GM23338 (cell line): Measurements from ENCODE around the gene THBS1. TPM values are rescaled to one million over a fixed set of nuclear protein-coding genes. Genes with fewer than 3 reads are reported as not detected.

Experiments used
- ATAC-seq: fragments of 200-7000 bp; cut with Tn5 transposase; 3 replicates; pipeline ENCODE4 v1.9.1; 2020
- DNase-seq: peaks from one replicate; pipeline ENCODE4 v3.0.0-alpha.2; 2015; ENCODE audit warnings: low spot score
- H2AFZ ChIP-seq: fragments of 200-600 bp; sonication (generic); 2 replicates; pipeline ENCODE4 v1.8.0; 2016; ENCODE audit warnings: antibody characterized with exemption, mild to moderate bottlenecking, moderate library complexity
- H3F3A ChIP-seq: fragments of 200-600 bp; sonication (generic); replicated peaks from 2 replicates; pipeline ENCODE4 v1.8.0; 2017; ENCODE audit warnings: antibody characterized with exemption, mixed run types, low read depth
- H3K27ac ChIP-seq: fragments of 200-600 bp; sonication (generic); 2 replicates; pipeline ENCODE4 v1.6.1; 2016; ENCODE audit warnings: low read depth
- H3K27me3 ChIP-seq: fragments of 200-600 bp; sonication (generic); 2 replicates; pipeline ENCODE4 v1.8.0; 2016; ENCODE audit warnings: mild to moderate bottlenecking, mixed run types, moderate library complexity; ENCODE audit not compliant: insufficient read depth
- H3K36me3 ChIP-seq: fragments of 200-600 bp; sonication (generic); 2 replicates; pipeline ENCODE4 v1.8.0; 2016; ENCODE audit warnings: mild to moderate bottlenecking; ENCODE audit not compliant: insufficient read depth
- H3K4me1 ChIP-seq: fragments of 200-600 bp; sonication (generic); 2 replicates; pipeline ENCODE4 v1.8.0; 2016; ENCODE audit warnings: mild to moderate bottlenecking, moderate library complexity; ENCODE audit not compliant: insufficient read depth
- H3K4me2 ChIP-seq: fragments of 200-600 bp; sonication (generic); 2 replicates; pipeline ENCODE4 v1.7.1; 2017; ENCODE audit warnings: mixed run types
- H3K4me3 ChIP-seq: fragments of 200-600 bp; sonication (generic); 2 replicates; pipeline ENCODE4 v1.6.1; 2016; ENCODE audit warnings: mixed run types
- H3K79me2 ChIP-seq: fragments of 200-600 bp; sonication (generic); replicated peaks from 2 replicates; pipeline ENCODE4 v1.8.0; 2017; ENCODE audit warnings: mild to moderate bottlenecking; ENCODE audit not compliant: insufficient read depth
- H3K9me2 ChIP-seq: fragments of 200-600 bp; sonication (generic); 2 replicates; pipeline ENCODE4 v1.8.0; 2017; ENCODE audit not compliant: insufficient read depth
- H4K20me1 ChIP-seq: fragments of 200-600 bp; sonication (generic); replicated peaks from 2 replicates; pipeline ENCODE4 v1.8.0; 2017; ENCODE audit warnings: mild to moderate bottlenecking; ENCODE audit not compliant: insufficient read depth
- H3K27ac Mint-ChIP-seq: 2 replicates; pipeline ENCODE4 v1.8.0; 2020; ENCODE audit warnings: inconsistent platforms, mild to moderate bottlenecking, moderate library complexity, mixed read lengths
- H3K27me3 Mint-ChIP-seq: 3 replicates; pipeline ENCODE4 v1.8.0; 2022; ENCODE audit warnings: low read depth, mild to moderate bottlenecking, moderate library complexity, mixed read lengths, inconsistent platforms; ENCODE audit not compliant: insufficient read depth, poor library complexity
- H3K36me3 Mint-ChIP-seq: 3 replicates; pipeline ENCODE4 v1.8.0; 2021; ENCODE audit warnings: low read depth, mild to moderate bottlenecking, inconsistent platforms, moderate library complexity, mixed read lengths
- H3K4me1 Mint-ChIP-seq: 3 replicates; pipeline ENCODE4 v1.8.0; 2020; ENCODE audit warnings: mild to moderate bottlenecking, inconsistent platforms, mixed read lengths
- H3K4me3 Mint-ChIP-seq: 3 replicates; pipeline ENCODE4 v1.8.0; 2021; ENCODE audit warnings: moderate library complexity, mild to moderate bottlenecking, inconsistent platforms, mixed read lengths
- H3K9me3 Mint-ChIP-seq: 3 replicates; pipeline ENCODE4 v1.8.0; 2020; ENCODE audit warnings: moderate library complexity, mild to moderate bottlenecking, inconsistent platforms, mixed read lengths
- CREB1 ChIP-seq: fragments of 250-450 bp; sonication (Bioruptor Pico); IDR thresholded peaks from 2 replicates; pipeline ENCODE4 v1.5.0; 2020; ENCODE audit warnings: low read depth, mild to moderate bottlenecking, moderate library complexity
- ETS1 ChIP-seq: IDR thresholded peaks from 2 replicates; pipeline ENCODE4 v1.6.1; 2016; ENCODE audit warnings: antibody characterized with exemption
- EZH2 ChIP-seq: fragments of 200-600 bp; sonication (generic); IDR thresholded peaks from one replicate; pipeline ENCODE4 v1.8.0; 2017; ENCODE audit warnings: antibody characterized with exemption, mild to moderate bottlenecking, low read depth; ENCODE audit not compliant: unreplicated experiment
- EZH2phosphoT487 ChIP-seq: fragments of 200-600 bp; sonication (generic); IDR thresholded peaks from one replicate; pipeline ENCODE4 v1.8.1; 2018; ENCODE audit warnings: antibody characterized with exemption; ENCODE audit not compliant: unreplicated experiment
- NANOG ChIP-seq: IDR thresholded peaks from 2 replicates; pipeline ENCODE4 v1.6.1; 2016; ENCODE audit warnings: antibody characterized with exemption, borderline replicate concordance
- POLR2AphosphoS5 ChIP-seq: IDR thresholded peaks from 2 replicates; pipeline ENCODE4 v1.6.1; 2016; ENCODE audit warnings: antibody characterized with exemption, low read depth
- REST ChIP-seq: IDR thresholded peaks from one replicate; pipeline ENCODE4 v1.6.1; 2018; ENCODE audit warnings: antibody characterized with exemption; ENCODE audit not compliant: unreplicated experiment
- STAT1 ChIP-seq: IDR thresholded peaks from one replicate; pipeline ENCODE4 v1.6.1; 2016; ENCODE audit warnings: antibody characterized with exemption; ENCODE audit not compliant: unreplicated experiment
- ZNF331 ChIP-seq: fragments of 250-450 bp; sonication (Bioruptor Pico); IDR thresholded peaks from 2 replicates; pipeline ENCODE4 v1.5.0; 2020; ENCODE audit warnings: low read depth, mild to moderate bottlenecking, moderate library complexity
- polyA plus RNA-seq: library from polyadenylated mRNA; unstranded; fragments of >200 nt; fragmentation: Nextera tagmentation; extraction: Ambion mirVana; gene quantifications from 2 replicates; pipeline ENCODE4 v1.2.1, GENCODE V29; 2016
- total RNA-seq: library from RNA; depleted of rRNA; stranded (reverse); fragments of >200 nt; shearing (Covaris generic); gene quantifications from 2 replicates; pipeline ENCODE4 v1.2.3, GENCODE V29; 2014
- TF ChIP-seq, protein P1 (sequence below): fragments of 250-450 bp; sonication (Bioruptor Pico); IDR thresholded peaks from 2 replicates; pipeline ENCODE4 v1.5.0; 2020; ENCODE audit warnings: mild to moderate bottlenecking, moderate library complexity
- TF ChIP-seq, protein P2 (sequence below), 2 experiments: fragments of 200-600 bp in 1 of 2; sonication (generic) in 1 of 2; conservative IDR thresholded peaks; 2 replicates each; pipeline versions ENCODE4 v1.5.1 to v1.6.1; 2016 to 2017; ENCODE audit warnings: antibody characterized with exemption in 2 of 2, low read depth in 2 of 2, mild to moderate bottlenecking in 2 of 2, moderate library complexity in 1 of 2

THBS1 gene
- total and polyA plus RNA-seq, 2 experiments from 2014 or later, result 21.7 to 81.9 TPM

- no peaks in the 10 kb centered on the region for H3K36me3 Mint-ChIP-seq
- no peak overlapping the region for H3K27ac Mint-ChIP-seq
- Histone ChIP-seq H3K36me3 (no peaks in the 10 kb centered on the region), H3K27me3 (no peaks in the 10 kb centered on the region), H3K4me1 (no peaks in the 10 kb centered on the region), H3K27ac (no peak overlapping the region), H3K4me2 (no peak overlapping the region), H3K9me2 (0 out of 2 replicates have a peak, but pooled peaks cover 5% of the 10 kb centered on the region), H4K20me1 (no peaks in the 10 kb centered on the region), H3F3A (no peaks in the 10 kb centered on the region), H3K4me3 (no peak overlapping the region), H3K79me2 (no peaks in the 10 kb centered on the region), H2AFZ (no peak overlapping the region)
- no peak overlapping the region for H3K4me3 Mint-ChIP-seq
- no peaks in the 10 kb centered on the region for H3K9me3 Mint-ChIP-seq
- TF ChIP-seq, protein P1, sequence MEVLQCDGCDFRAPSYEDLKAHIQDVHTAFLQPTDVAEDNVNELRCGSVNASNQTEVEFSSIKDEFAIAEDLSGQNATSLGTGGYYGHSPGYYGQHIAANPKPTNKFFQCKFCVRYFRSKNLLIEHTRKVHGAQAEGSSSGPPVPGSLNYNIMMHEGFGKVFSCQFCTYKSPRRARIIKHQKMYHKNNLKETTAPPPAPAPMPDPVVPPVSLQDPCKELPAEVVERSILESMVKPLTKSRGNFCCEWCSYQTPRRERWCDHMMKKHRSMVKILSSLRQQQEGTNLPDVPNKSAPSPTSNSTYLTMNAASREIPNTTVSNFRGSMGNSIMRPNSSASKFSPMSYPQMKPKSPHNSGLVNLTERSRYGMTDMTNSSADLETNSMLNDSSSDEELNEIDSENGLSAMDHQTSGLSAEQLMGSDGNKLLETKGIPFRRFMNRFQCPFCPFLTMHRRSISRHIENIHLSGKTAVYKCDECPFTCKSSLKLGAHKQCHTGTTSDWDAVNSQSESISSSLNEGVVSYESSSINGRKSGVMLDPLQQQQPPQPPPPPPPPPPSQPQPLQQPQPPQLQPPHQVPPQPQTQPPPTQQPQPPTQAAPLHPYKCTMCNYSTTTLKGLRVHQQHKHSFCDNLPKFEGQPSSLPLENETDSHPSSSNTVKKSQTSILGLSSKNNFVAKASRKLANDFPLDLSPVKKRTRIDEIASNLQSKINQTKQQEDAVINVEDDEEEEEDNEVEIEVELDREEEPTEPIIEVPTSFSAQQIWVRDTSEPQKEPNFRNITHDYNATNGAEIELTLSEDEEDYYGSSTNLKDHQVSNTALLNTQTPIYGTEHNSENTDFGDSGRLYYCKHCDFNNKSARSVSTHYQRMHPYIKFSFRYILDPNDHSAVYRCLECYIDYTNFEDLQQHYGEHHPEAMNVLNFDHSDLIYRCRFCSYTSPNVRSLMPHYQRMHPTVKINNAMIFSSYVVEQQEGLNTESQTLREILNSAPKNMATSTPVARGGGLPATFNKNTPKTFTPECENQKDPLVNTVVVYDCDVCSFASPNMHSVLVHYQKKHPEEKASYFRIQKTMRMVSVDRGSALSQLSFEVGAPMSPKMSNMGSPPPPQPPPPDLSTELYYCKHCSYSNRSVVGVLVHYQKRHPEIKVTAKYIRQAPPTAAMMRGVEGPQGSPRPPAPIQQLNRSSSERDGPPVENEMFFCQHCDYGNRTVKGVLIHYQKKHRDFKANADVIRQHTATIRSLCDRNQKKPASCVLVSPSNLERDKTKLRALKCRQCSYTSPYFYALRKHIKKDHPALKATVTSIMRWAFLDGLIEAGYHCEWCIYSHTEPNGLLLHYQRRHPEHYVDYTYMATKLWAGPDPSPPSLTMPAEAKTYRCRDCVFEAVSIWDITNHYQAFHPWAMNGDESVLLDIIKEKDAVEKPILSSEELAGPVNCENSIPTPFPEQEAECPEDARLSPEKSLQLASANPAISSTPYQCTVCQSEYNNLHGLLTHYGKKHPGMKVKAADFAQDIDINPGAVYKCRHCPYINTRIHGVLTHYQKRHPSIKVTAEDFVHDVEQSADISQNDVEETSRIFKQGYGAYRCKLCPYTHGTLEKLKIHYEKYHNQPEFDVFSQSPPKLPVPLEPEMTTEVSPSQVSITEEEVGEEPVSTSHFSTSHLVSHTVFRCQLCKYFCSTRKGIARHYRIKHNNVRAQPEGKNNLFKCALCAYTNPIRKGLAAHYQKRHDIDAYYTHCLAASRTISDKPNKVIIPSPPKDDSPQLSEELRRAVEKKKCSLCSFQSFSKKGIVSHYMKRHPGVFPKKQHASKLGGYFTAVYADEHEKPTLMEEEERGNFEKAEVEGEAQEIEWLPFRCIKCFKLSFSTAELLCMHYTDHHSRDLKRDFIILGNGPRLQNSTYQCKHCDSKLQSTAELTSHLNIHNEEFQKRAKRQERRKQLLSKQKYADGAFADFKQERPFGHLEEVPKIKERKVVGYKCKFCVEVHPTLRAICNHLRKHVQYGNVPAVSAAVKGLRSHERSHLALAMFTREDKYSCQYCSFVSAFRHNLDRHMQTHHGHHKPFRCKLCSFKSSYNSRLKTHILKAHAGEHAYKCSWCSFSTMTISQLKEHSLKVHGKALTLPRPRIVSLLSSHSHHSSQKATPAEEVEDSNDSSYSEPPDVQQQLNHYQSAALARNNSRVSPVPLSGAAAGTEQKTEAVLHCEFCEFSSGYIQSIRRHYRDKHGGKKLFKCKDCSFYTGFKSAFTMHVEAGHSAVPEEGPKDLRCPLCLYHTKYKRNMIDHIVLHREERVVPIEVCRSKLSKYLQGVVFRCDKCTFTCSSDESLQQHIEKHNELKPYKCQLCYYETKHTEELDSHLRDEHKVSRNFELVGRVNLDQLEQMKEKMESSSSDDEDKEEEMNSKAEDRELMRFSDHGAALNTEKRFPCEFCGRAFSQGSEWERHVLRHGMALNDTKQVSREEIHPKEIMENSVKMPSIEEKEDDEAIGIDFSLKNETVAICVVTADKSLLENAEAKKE (CRISPR knock-in tag), result no peak
- TF ChIP-seq CREB1 (CRISPR knock-in tag) (no peak), NANOG (no peak), ETS1 (no peak), STAT1 (no peak), EZH2phosphoT487 (no peak), REST (no peak), EZH2 (no peak), ZNF331 (no peak), POLR2AphosphoS5 (no peak)
- TF ChIP-seq, protein P2, sequence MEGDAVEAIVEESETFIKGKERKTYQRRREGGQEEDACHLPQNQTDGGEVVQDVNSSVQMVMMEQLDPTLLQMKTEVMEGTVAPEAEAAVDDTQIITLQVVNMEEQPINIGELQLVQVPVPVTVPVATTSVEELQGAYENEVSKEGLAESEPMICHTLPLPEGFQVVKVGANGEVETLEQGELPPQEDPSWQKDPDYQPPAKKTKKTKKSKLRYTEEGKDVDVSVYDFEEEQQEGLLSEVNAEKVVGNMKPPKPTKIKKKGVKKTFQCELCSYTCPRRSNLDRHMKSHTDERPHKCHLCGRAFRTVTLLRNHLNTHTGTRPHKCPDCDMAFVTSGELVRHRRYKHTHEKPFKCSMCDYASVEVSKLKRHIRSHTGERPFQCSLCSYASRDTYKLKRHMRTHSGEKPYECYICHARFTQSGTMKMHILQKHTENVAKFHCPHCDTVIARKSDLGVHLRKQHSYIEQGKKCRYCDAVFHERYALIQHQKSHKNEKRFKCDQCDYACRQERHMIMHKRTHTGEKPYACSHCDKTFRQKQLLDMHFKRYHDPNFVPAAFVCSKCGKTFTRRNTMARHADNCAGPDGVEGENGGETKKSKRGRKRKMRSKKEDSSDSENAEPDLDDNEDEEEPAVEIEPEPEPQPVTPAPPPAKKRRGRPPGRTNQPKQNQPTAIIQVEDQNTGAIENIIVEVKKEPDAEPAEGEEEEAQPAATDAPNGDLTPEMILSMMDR (conservative IDR thresholded peaks at IDR 0.05; ENCODE audit: low read depth in 2 of 2), result no peak
- no peaks in the 10 kb centered on the region for H3K4me1 Mint-ChIP-seq
- DNase-seq, result no peak
- ATAC-seq, result no peak
- H3K27me3 Mint-ChIP-seq, result peaks cover 2% of the 10 kb centered on the region
These were observed 41.1 kb downstream of the THBS1 start for GRCh38 chr15:39621976-39622375.
